Body of pancreas (tissue), 4 donors: ENCODE measurements around the gene PIP5K1B. TPM values are rescaled to one million over a fixed set of nuclear protein-coding genes. Genes with fewer than 3 reads are reported as not detected.
A peak's percentile ranks its signal among the peaks of the same experiment; 100 is the strongest.

ENCODE experiments used
- ATAC-seq: fragments of 150-250 bp; one replicate; pipeline ENCODE4 v1.9.1; 2016
- DNase-seq, 4 donors: peaks; one replicate each; pipeline ENCODE4 v3.0.0-alpha.2; 2019
- H3K27ac ChIP-seq, 4 donors: fragments of 200-600 bp; sonication (generic); 1 replicate in 3 of 4; 2 replicates in 1 of 4; pipeline versions ENCODE4 v1.5.1 to v1.6.1; 2016 to 2019; ENCODE audit warnings: mild to moderate bottlenecking in 1 of 4, mixed read lengths in 1 of 4, moderate library complexity in 1 of 4
- H3K27me3 ChIP-seq, 2 donors: fragments of 200-600 bp; sonication (generic); one replicate each; pipeline ENCODE4 v1.6.0; 2016; ENCODE audit warnings: mild to moderate bottlenecking in 1 of 2
- H3K36me3 ChIP-seq, 2 donors: fragments of 200-600 bp; sonication (generic); replicated peaks in 1 of 2; 2 replicates each; pipeline ENCODE4 v1.5.1; 2016; ENCODE audit warnings: low read depth in 2 of 2; ENCODE audit not compliant: insufficient read depth in 1 of 2
- H3K4me1 ChIP-seq: fragments of 200-600 bp; sonication (generic); one replicate; pipeline ENCODE4 v1.6.0; 2016
- H3K4me3 ChIP-seq, 2 donors: fragments of 200-600 bp; sonication (generic); 1 replicate in 1 of 2; 2 replicates in 1 of 2; pipeline ENCODE4 v1.5.1; 2016 to 2019
- H3K9me3 ChIP-seq, 3 donors: fragments of 200-600 bp; sonication (generic); 1 replicate in 2 of 3; 2 replicates in 1 of 3; pipeline ENCODE4 v1.5.1; 2016
- CTCF ChIP-seq, 7 experiments: fragments of 450-650 bp in 4 of 7; fragments of 200-600 bp in 3 of 7; sonication (generic) in 3 of 7; IDR thresholded peaks; one replicate each; pipeline ENCODE4 v1.5.1; 2016 to 2019; ENCODE audit warnings: antibody characterized with exemption in 7 of 7
- POLR2A ChIP-seq, 3 donors: fragments of 450-650 bp; IDR thresholded peaks; one replicate each; pipeline ENCODE4 v1.6.1; 2016; ENCODE audit warnings: antibody characterized with exemption in 3 of 3, mild to moderate bottlenecking in 2 of 3
- WGBS, 2 donors: methylation state at CpG; one replicate each; pipeline ENCODE4 v1.1.5; 2017; 5-methylcytosine and 5-hydroxymethylcytosine counted together
- intact Hi-C: fragments of 100-400 bp; cut with DNase I; formaldehyde crosslinking; loops from one replicate; pipeline ENCODE4 v1.15.1; 2023
- total RNA-seq, 2 donors: library from RNA; depleted of rRNA; stranded (reverse); fragments of >200 nt; gene quantifications; one replicate each; pipeline ENCODE4 v1.1.0, GENCODE V29; 2016

PIP5K1B gene
- total RNA-seq, 2 donors from 2014 or later, result 3.6 to 7.8 TPM

GRCh38 chr9:68973619-68974018 is 268.6 kb downstream of the PIP5K1B start:
- no peak for TF ChIP-seq CTCF (IDR thresholded peaks at IDR 0.05)
- TF ChIP-seq POLR2A (IDR thresholded peaks at IDR 0.05), result no peak
- Histone ChIP-seq H3K27me3 (no peaks in the 10 kb centered on the region), H3K36me3 (no peaks in the 10 kb centered on the region), H3K4me1 (peaks cover 17% of the 10 kb centered on the region), H3K27ac (no peak overlapping the region), H3K4me3 (no peak overlapping the region), H3K9me3 (no peaks in the 10 kb centered on the region)
- DNase-seq (no peak), ATAC-seq (no peak)
- WGBS, 2 donors, result 94 to 100% methylated on average over 3 of the region's 3 CpGs
- intact Hi-C loops, result no loop called here

- no peak overlapping the region for H3K4me3 ChIP-seq
- peaks cover 21% of the 10 kb centered on the region for H3K4me1 ChIP-seq
- 76 to 81% methylated on average over 5 of the region's 5 CpGs for WGBS, 2 donors
- H3K9me3 ChIP-seq, result no peaks in the 10 kb centered on the region
- H3K36me3 ChIP-seq, result no peaks in the 10 kb centered on the region
- DNase-seq, result no peak
- TF ChIP-seq POLR2A (IDR thresholded peaks at IDR 0.05) (no peak), CTCF (IDR thresholded peaks at IDR 0.05) (no peak)
- ATAC-seq, result no peak
- H3K27ac ChIP-seq, result no peak overlapping the region
- H3K27me3 ChIP-seq, result no peaks in the 10 kb centered on the region
- intact Hi-C loops, result no loop called here
Measured at GRCh38 chr9:68974431-68974830, 269.4 kb downstream of the PIP5K1B start.

DNA sequence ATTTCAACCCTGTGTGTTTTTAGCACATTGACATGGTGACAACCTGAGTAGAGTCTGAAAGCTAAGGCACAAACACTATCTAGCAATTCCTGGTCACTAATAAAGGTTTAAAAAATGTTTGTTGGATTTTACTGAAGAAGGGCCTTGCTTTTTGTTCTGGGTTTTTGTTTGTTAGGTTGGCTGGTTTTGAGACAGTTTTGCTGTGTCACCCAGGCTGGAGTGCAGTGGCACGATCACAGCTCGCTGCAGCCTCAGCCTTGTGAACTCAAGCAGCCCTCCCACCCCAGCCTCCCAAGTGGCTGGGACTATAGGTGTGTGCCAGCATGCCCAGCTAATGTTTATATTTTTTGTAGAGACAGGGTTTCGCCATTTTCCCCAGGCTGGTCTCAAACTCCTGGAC is 269.9 kb downstream of the PIP5K1B start:
- ATAC-seq, result peak; percentile 55
- peaks cover 26% of the 10 kb centered on the region for H3K4me1 ChIP-seq

DNA sequence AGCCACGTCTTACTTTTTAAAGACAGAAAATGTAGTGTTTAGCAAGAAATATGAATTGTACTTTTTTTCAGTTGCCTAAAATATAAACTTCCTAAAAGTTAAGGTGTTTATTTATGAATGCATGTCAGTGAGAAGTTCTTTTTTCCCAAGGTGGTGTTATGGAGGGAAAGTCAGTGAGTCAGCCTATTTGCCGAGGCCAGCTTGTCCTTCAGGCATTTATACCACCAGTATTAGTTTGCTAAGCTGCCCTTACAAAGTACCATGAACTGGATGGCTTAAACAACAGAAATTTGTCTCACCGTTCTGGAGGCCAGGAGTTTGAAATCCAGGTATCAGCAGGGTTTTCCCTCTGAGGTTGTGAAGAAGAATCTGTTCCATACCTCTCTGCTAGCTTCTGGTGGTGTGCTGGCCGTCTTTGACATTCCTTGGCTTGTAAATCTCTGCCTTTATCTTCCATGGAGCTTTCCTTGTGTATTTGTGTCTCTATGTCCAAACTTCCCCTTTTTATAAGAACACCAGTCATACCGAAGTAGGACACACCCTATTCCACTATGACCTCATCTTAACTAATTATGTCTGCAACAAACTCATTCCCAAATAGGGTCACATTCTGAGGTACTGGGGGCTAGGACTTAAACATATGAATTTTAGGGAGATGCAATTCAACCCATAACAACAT is 270.5 kb downstream of the PIP5K1B start:
- WGBS, 2 donors, result 59 to 67% methylated on average over 5 of the region's 5 CpGs
- Histone ChIP-seq H3K4me3 (no peak overlapping the region), H3K36me3 (no peaks in the 10 kb centered on the region), H3K4me1 (peaks cover 32% of the 10 kb centered on the region), H3K27me3 (no peaks in the 10 kb centered on the region), H3K27ac (peak overlapping the region in 3 of 4 donors; percentile 31 to 55 (median 34)), H3K9me3 (no peaks in the 10 kb centered on the region)
- TF ChIP-seq CTCF (IDR thresholded peaks at IDR 0.05) (no peak), POLR2A (IDR thresholded peaks at IDR 0.05) (peak in 1 of 3 donors; percentile 16)
- intact Hi-C loops, result no loop called here
- ATAC-seq (peak; percentile 43), DNase-seq (peak in 1 of 4 donors; percentile 25)

More for the DNA sequence above, 269.9 kb downstream of the PIP5K1B start:
- Histone ChIP-seq H3K4me3 (no peak overlapping the region), H3K27ac (peak overlapping the region in 2 of 4 donors; percentile 11 to 34), H3K27me3 (no peaks in the 10 kb centered on the region), H3K36me3 (no peaks in the 10 kb centered on the region), H3K9me3 (no peaks in the 10 kb centered on the region)
- WGBS, 2 donors, result 77 to 78% methylated on average over 3 of the region's 3 CpGs
- no peak for TF ChIP-seq POLR2A (IDR thresholded peaks at IDR 0.05)
- TF ChIP-seq CTCF (IDR thresholded peaks at IDR 0.05), result no peak
- intact Hi-C loops, result no loop called here
- peak in 1 of 4 donors; percentile 29 for DNase-seq

GRCh38 chr9:68978066-68978465 is 273.0 kb downstream of the PIP5K1B start:
- Histone ChIP-seq H3K4me3 (no peak overlapping the region), H3K36me3 (no peaks in the 10 kb centered on the region), H3K27ac (no peak overlapping the region), H3K27me3 (no peaks in the 10 kb centered on the region), H3K4me1 (peaks cover 54% of the 10 kb centered on the region), H3K9me3 (no peaks in the 10 kb centered on the region)
- DNase-seq (no peak), ATAC-seq (no peak)
- TF ChIP-seq CTCF (IDR thresholded peaks at IDR 0.05), result no peak
- 70 to 74% methylated on average over 4 of the region's 4 CpGs for WGBS, 2 donors
- intact Hi-C loops, result no loop called here
